Neural cell (in vitro differentiated cells): ENCODE results near the gene STK24. TPM values are rescaled to one million over a fixed set of nuclear protein-coding genes. Genes with fewer than 3 reads are reported as not detected.

Source experiments
- H2AFZ ChIP-seq: fragments of 200-600, 300-800 bp; sonication (generic), shearing (Covaris generic); 2 replicates; pipeline ENCODE4 v1.6.0; 2014; ENCODE audit warnings: low read depth, mild to moderate bottlenecking, antibody characterized with exemption, low read length, moderate library complexity
- H3F3A ChIP-seq: fragments of 200-600 bp; shearing (Covaris generic); 2 replicates; pipeline ENCODE4 v1.6.1; 2016; ENCODE audit warnings: mild to moderate bottlenecking, moderate library complexity, mixed read lengths, antibody characterized with exemption, low read length; ENCODE audit not compliant: insufficient read depth, poor library complexity, severe bottlenecking
- H3K27ac ChIP-seq: fragments of 200-600, 300-800 bp; sonication (generic), shearing (Covaris generic); 2 replicates; pipeline ENCODE4 v1.5.1; 2014; ENCODE audit warnings: mild to moderate bottlenecking, low read length, moderate library complexity
- H3K27me3 ChIP-seq: fragments of 300-800, 200-600 bp; sonication (generic), shearing (Covaris generic); 2 replicates; pipeline ENCODE4 v1.6.0; 2014; ENCODE audit warnings: mild to moderate bottlenecking, low read depth, low read length, moderate library complexity; ENCODE audit not compliant: insufficient read depth
- H3K36me3 ChIP-seq: fragments of 300-800, 200-600 bp; sonication (generic), shearing (Covaris generic); 2 replicates; pipeline ENCODE4 v1.5.1; 2014; ENCODE audit warnings: mild to moderate bottlenecking, antibody characterized with exemption, low read length, moderate library complexity; ENCODE audit not compliant: insufficient read depth
- H3K4me2 ChIP-seq: fragments of 300-800, 200-600 bp; sonication (generic), shearing (Covaris generic); 2 replicates; pipeline ENCODE4 v1.6.0; 2014; ENCODE audit warnings: mild to moderate bottlenecking, low read length
- H3K4me3 ChIP-seq: fragments of 300-800, 200-600 bp; sonication (generic), shearing (Covaris generic); 2 replicates; pipeline ENCODE4 v1.5.1; 2014; ENCODE audit warnings: mild to moderate bottlenecking, low read length, moderate library complexity
- H3K79me2 ChIP-seq: fragments of 200-600 bp; shearing (Covaris generic); replicated peaks from 2 replicates; pipeline ENCODE4 v1.6.0; 2014; ENCODE audit warnings: mild to moderate bottlenecking, low read length, moderate library complexity; ENCODE audit not compliant: insufficient read depth
- H3K9ac ChIP-seq: fragments of 300-800, 200-600 bp; sonication (generic), shearing (Covaris generic); 2 replicates; pipeline ENCODE4 v1.6.1; 2016; ENCODE audit warnings: mild to moderate bottlenecking, low read length, mixed read lengths
- H3K9me2 ChIP-seq: fragments of 200-600 bp; shearing (Covaris generic); 2 replicates; pipeline ENCODE4 v1.6.1; 2016; ENCODE audit warnings: mild to moderate bottlenecking, low read length, mixed read lengths; ENCODE audit not compliant: insufficient read depth
- H3K9me3 ChIP-seq: fragments of 200-600, 300-800 bp; sonication (generic), shearing (Covaris generic); 2 replicates; pipeline ENCODE4 v1.6.1; 2016; ENCODE audit warnings: mild to moderate bottlenecking, mixed run types, low read length, moderate library complexity, mixed read lengths
- H4K20me1 ChIP-seq: fragments of 200-600 bp; shearing (Covaris generic); 2 replicates; pipeline ENCODE4 v1.6.1; 2016; ENCODE audit warnings: mild to moderate bottlenecking, mixed run types; ENCODE audit not compliant: insufficient read depth
- CTCF ChIP-seq: fragments of 450-650 bp; IDR thresholded peaks from 2 replicates; pipeline ENCODE4 v1.5.1; 2014; ENCODE audit warnings: antibody characterized with exemption, mild to moderate bottlenecking, moderate library complexity; ENCODE audit not compliant: poor library complexity, severe bottlenecking
- EP300 ChIP-seq: fragments of 450-650 bp; conservative IDR thresholded peaks from 2 replicates; pipeline ENCODE4 v1.6.1; 2014; ENCODE audit warnings: antibody characterized with exemption, mild to moderate bottlenecking, moderate library complexity; ENCODE audit not compliant: poor library complexity, severe bottlenecking
- RAD21 ChIP-seq: fragments of 450-650 bp; conservative IDR thresholded peaks from 2 replicates; pipeline ENCODE4 v1.6.1; 2014; ENCODE audit warnings: antibody characterized with exemption, mild to moderate bottlenecking, moderate library complexity
- REST ChIP-seq: IDR thresholded peaks from 2 replicates; pipeline ENCODE4 v1.6.1; 2012; ENCODE audit warnings: borderline replicate concordance
- SMC3 ChIP-seq: fragments of 450-650 bp; conservative IDR thresholded peaks from 2 replicates; pipeline ENCODE4 v1.6.1; 2014; ENCODE audit warnings: antibody characterized with exemption, mild to moderate bottlenecking, moderate library complexity; ENCODE audit not compliant: poor library complexity
- TAF1 ChIP-seq: IDR thresholded peaks from 2 replicates; pipeline ENCODE4 v1.6.1; 2012; ENCODE audit warnings: low read depth
- polyA plus RNA-seq: library from polyadenylated mRNA; depleted of rRNA; stranded (reverse); fragments of >200 nt; gene quantifications from 2 replicates; pipeline ENCODE4 v1.2.3, GENCODE V29; 2014

The STK24 gene
- polyA plus RNA-seq, 1 donor from 2014 or later = 66.0 TPM

- no peaks in the 10 kb centered on the region for H3K9me3 ChIP-seq
- peak overlapping the region; percentile 51 for H3K4me3 ChIP-seq
- TF ChIP-seq REST = no peak
- no peak overlapping the region for H2AFZ ChIP-seq
- no peak overlapping the region for H3K9ac ChIP-seq
- H3K4me2 ChIP-seq = no peak overlapping the region
- H3F3A ChIP-seq = peaks cover 4% of the 10 kb centered on the region
- H3K79me2 ChIP-seq = no peaks in the 10 kb centered on the region
- peak overlapping the region; percentile 58 for H3K27ac ChIP-seq
- H4K20me1 ChIP-seq = no peaks in the 10 kb centered on the region
- no peaks in the 10 kb centered on the region for H3K36me3 ChIP-seq
- no peaks in the 10 kb centered on the region for H3K27me3 ChIP-seq
- no peaks in the 10 kb centered on the region for H3K9me2 ChIP-seq
Measured at GRCh38 chr13:98405690-98406344, 171.1 kb downstream of the STK24 start.

GRCh38 chr13:98405107-98405571, 171.8 kb downstream of the STK24 start:
- Histone ChIP-seq H3K4me2 (no peak overlapping the region), H3F3A (peaks cover 4% of the 10 kb centered on the region), H3K9me2 (no peaks in the 10 kb centered on the region), H3K79me2 (no peaks in the 10 kb centered on the region), H2AFZ (no peak overlapping the region), H4K20me1 (no peaks in the 10 kb centered on the region), H3K27me3 (no peaks in the 10 kb centered on the region), H3K27ac (peak overlapping the region; percentile 58), H3K9ac (peak overlapping the region; percentile 27), H3K36me3 (no peaks in the 10 kb centered on the region), H3K9me3 (no peaks in the 10 kb centered on the region), H3K4me3 (peak overlapping the region; percentile 51)
- TF ChIP-seq CTCF (peak; percentile 59), SMC3 (peak; percentile 51), TAF1 (no peak), RAD21 (peak; percentile 48), EP300 (peak; percentile 12)

GRCh38 chr13:98403076-98403475, 173.8 kb downstream of the STK24 start:
- no peak overlapping the region for H2AFZ ChIP-seq
- H3K4me3 ChIP-seq = no peak overlapping the region
- no peaks in the 10 kb centered on the region for H3K36me3 ChIP-seq
- no peak overlapping the region for H3K27ac ChIP-seq
- no peak overlapping the region for H3K9ac ChIP-seq
- no peaks in the 10 kb centered on the region for H3K27me3 ChIP-seq
- H3F3A ChIP-seq = peaks cover 4% of the 10 kb centered on the region
- no peaks in the 10 kb centered on the region for H3K79me2 ChIP-seq
- TF ChIP-seq TAF1 = no peak
- no peaks in the 10 kb centered on the region for H3K9me3 ChIP-seq
- H3K4me2 ChIP-seq = no peak overlapping the region
- H4K20me1 ChIP-seq = no peaks in the 10 kb centered on the region
- H3K9me2 ChIP-seq = no peaks in the 10 kb centered on the region
